SK-N-DZ (cell line): Measurements from ENCODE around the gene TADA3.
"Not testable (repeated sequence)": the region's sequence is repeated elsewhere in the genome, so short reads cannot be mapped to it uniquely, and the experiment has no call there.

Experiments used
- DNase-seq: peaks from one replicate; pipeline ENCODE4 v3.0.0-alpha.2; 2015; ENCODE audit warnings: low spot score

Gene TADA3

DNA sequence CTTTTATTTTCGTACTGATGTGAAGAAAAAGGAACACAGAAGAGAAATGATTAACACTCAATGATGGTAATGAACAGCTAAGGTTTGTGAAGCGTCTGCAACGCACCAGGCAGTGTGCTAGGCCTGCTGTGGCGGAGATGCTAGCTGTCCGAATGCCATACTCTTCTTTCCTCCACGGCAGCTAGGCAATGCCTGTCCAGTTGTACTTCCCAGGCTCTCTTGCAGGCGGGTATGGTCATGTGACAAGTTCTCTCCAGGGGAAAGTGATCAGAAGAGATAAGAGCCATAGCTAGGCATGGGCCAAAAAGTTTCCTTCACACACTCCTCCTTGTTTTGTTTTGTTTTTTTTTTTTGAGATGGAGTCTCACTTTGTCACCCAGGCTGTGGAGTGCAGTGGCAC is 6.7 kb downstream of the TADA3 start:
- peak; percentile 75 for DNase-seq

- DNase-seq, result no peak
Measured at GRCh38 chr3:9784965-9785364, 7.3 kb downstream of the TADA3 start.

DNA sequence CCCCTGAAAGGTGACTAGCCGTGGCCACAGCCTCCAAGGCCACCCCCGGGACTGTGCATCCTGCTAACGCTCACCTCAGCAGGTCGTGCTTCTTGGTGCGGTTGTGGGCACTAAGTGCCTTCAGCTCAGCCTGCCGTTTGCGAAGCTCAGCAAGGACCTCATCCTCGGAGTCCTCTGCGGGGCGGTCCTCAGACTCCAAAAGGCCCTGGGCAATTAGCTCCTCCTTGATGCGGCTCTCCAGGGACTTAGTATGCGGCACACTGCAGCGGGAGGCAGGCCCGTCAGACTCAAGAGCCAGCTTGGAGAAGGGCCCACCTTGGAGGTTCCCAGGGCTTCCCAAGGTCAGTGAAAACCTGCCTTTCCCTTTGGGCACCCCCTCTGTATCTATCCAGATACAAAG is 8.3 kb downstream of the TADA3 start:
- no peak for DNase-seq

- DNase-seq, result no peak
Measured at GRCh38 chr3:9782770-9783169, 9.5 kb downstream of the TADA3 start.

DNA sequence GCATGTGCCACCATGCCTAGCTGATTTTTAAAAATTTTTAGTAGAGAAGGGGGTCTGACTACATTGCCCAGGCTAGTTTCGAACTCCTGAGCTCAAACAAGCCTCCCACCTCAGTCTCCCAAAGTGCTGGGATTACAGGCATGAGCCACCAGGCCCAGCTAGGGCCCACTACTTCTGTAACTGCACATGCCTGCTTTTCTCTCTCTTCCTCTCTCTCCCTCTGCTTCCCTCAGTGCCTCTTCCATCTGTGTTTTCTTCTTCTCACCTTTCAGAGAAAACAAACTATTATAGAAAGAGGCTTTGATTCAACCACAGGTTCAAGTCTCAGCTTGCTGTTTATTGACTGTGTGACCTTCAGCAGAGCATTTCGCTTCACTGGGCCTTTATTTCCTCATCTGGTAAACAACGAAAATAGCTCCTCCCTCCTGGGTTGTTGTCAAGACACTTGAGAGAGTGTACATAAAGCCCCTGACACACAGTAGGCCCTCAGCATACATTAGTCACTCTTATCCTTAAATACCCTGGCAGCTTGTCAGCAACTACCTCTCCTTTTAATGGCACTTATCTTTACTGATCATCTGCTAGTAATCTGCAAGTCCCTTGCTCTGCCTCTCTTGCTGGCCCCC is 10.2 kb downstream of the TADA3 start:
- no peak for DNase-seq

DNA sequence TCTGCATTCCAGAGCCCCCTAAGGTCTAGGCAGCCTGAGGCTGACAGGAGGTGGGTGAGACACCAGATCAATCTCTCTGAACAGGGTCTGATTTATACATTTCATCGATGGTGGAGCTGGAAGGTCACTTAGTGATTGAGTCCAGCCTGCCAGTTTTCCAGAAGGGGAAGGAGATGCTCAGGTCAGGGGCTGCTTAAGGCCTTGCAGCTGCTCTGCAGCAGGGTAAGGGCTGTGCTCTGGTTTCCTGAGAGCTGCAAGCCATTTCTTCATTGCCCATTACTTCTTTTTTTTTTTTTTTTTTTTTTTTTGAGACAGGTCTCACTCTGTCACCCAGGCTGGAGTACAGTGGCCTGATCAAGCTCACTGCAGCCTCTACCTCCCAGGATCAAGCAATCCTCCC is 10.7 kb downstream of the TADA3 start:
- DNase-seq, result no peak

DNA sequence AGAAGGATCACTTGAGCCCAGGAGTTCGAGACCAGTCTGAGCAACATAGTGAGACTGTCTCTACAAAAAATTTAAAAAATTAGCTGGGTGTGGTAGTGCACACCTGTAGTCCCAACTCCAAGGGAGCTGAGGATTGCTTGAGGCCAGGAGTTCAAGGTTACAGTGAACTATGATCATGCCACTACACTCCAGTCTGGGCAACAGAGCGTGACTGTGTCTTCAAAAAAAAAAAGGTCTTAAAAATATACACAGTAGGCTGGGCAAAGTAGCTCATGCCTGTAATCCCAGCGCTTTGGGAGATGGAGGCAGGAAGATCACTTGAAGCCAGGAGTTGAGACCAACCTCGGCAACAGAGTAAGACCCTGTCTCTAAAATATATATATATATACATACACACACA is 11.4 kb downstream of the TADA3 start:
- DNase-seq, result no peak

DNA sequence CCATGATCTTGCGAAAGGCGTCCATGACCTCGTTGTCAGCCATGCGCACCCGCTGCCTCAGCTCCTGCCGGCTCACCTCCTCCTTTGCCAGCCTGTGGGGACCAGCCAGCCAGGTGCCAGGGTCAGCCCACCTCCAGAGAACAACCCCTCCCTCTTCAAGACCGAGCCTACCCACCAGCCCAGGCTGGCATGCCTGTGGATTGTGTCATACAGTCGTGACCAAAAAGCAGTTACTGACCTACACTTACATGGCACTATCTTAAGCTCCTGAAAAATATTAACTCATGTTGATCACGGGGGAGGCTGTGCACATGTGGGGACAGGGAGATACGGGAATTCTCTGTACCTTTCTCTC is 11.8 kb downstream of the TADA3 start:
- DNase-seq, result no peak

- DNase-seq, result no peak
Measured at GRCh38 chr3:9779721-9780457, 12.4 kb downstream of the TADA3 start.

DNA sequence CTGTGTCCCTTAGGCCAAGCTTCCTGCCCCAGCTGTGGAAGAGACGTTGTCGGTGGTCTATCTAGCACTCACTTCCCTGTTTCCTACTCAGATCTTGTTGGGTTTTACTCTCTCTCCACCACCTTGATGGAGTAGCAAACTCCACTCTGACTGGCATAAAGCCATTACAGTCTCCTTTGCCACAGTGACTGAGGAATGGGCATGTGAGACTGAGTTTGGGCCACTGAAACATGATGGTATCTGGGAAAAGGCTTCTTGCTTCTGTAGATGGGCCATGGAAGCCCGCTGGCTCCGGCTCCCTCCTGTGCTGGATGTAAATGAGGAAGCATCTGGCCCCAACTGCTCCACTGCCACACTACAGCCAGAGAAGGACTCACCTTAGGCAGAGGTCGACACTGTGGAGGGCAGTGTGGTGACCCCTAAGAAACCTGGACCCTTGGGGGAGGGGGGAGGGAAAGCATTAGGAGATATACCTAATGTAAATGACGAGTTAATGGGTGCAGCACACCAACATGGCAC is 13.1 kb downstream of the TADA3 start:
- no peak for DNase-seq

DNA sequence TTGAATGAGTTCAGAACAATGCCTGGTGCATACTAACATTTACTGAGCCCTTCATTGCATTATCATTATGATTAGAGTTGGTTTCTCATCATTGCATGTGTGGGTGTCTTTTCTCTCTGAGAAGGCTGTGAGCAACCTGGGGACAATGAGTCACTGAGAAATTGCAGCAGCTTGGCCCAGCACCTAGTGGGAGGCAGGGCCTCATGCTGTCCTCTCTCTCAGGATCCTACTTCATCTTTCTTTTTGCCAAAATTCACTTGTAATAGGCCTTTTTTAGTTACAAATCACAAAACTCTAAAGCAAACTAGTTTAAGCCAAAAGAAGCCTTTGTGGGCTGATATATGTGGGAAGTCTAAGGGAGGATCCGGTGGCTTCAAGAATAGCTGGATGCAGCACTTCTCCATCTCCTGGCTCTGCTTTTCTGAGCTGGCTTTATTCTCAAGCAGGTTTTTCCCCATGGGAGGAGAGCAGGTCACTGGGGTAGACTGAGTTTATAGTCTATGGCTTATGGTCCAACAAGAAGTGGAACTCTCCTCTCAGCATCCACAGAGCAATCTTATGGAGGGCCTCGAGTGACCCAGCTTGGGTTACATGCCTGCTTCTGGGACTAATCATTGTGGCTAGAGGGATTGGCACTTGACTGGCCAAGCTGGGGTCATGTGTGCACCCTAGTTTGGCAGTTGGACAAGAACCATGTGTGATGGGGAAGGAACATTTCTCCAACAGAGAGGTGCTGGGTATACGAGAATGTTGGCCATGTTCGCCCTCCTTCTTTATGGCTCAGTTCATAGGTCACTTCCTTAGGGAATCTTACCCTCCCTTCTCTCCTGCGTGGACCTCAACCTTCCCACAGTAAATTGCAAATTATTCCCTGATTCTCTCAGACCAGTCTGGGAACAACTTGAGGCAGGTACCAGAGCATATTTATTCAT is 13.9 kb downstream of the TADA3 start:
- no peak for DNase-seq

DNA sequence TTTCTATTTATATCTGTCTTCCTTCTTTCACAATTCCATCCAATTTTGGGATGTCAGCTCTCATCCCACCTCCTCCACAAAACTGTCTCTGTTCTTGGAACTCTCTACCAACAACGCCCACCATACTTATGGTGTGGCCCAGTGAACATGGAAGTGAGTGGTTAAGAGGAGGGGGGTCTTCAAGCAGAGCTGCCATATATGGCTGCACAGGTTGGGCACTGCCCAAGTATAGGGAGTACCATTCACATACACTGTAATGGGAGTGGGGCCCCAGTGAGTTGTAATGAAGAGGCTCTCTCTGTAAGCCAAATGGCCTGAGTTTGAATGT is 14.6 kb downstream of the TADA3 start:
- no peak for DNase-seq

- no peak for DNase-seq
Measured at GRCh38 chr3:9776896-9777693, 15.2 kb downstream of the TADA3 start.

- not testable (repeated sequence) for DNase-seq
Measured at GRCh38 chr3:9771007-9771406, 21.3 kb downstream of the TADA3 start.

- DNase-seq, result no peak
Measured at GRCh38 chr3:9770276-9770812, 21.9 kb downstream of the TADA3 start.

- DNase-seq, result peak; percentile 81
Measured at GRCh38 chr3:9769426-9770275, 22.6 kb downstream of the TADA3 start, which contains the start of gene CAMK1. Gene CAMK1, minus strand, starts transcription at chr3:9769947. Its CDS starts 2,198 bp downstream, at chr3:9767749.

GRCh38 chr3:9769012-9769411 is 23.3 kb downstream of the TADA3 start:
- DNase-seq, result no peak

GRCh38 chr3:9768141-9768775 is 24.0 kb downstream of the TADA3 start:
- DNase-seq, result no peak

GRCh38 chr3:9767418-9767817 is 24.9 kb downstream of the TADA3 start:
- DNase-seq, result no peak

GRCh38 chr3:9765865-9766264 is 26.4 kb downstream of the TADA3 start:
- peak; percentile 49 for DNase-seq
